Measurements from ENCODE around the gene GCNT1.
"Not testable (repeated sequence)": the region's sequence is repeated elsewhere in the genome, so short reads cannot be mapped to it uniquely, and the experiment has no call there.

Gene GCNT1

GRCh38 chr9:76490249-76490990 lies 31.4 kb downstream of the GCNT1 start:
- no peaks in the 10 kb centered on the region for H3K9me3 ChIP-seq (replicated peaks in 1 of 2; ENCODE audit: control insufficient read depth in 2 of 2, insufficient read depth in 1 of 2, low read depth in 1 of 2, low read length in 2 of 2)
- H3K23ac ChIP-seq (ENCODE audit: low read depth, low read length, poor library complexity) = no peak overlapping the region
- no peak overlapping the region for H2BK120ac ChIP-seq (ENCODE audit: low read depth, low read length)
- no peaks in the 10 kb centered on the region for H3K36me3 ChIP-seq (replicated peaks in 1 of 2; ENCODE audit: control insufficient read depth in 2 of 2, insufficient read depth in 2 of 2, low read length in 2 of 2)
- H3K4me2 ChIP-seq (ENCODE audit: insufficient read depth, low read length, poor library complexity, severe bottlenecking) = no peak overlapping the region
- no peak overlapping the region for H2AK5ac ChIP-seq (ENCODE audit: low read depth, low read length)
- H2BK5ac ChIP-seq (ENCODE audit: low read length) = no peak overlapping the region
- H4K91ac ChIP-seq (ENCODE audit: low read depth, low read length, poor library complexity) = no peak overlapping the region
- H2BK15ac ChIP-seq (ENCODE audit: low read length) = no peak overlapping the region
- no peak overlapping the region for H2BK12ac ChIP-seq (ENCODE audit: low read length)
- H3K27ac ChIP-seq (replicated peaks; ENCODE audit: low read length) = no peak overlapping the region
- H4K8ac ChIP-seq (ENCODE audit: low read depth, low read length) = no peak overlapping the region
- no peak overlapping the region for H2AFZ ChIP-seq (ENCODE audit: low read length)
- no peaks in the 10 kb centered on the region for H3K4me1 ChIP-seq (ENCODE audit: control insufficient read depth in 2 of 2, insufficient read depth in 1 of 2, low read depth in 1 of 2, low read length in 2 of 2)
- H3K4me3 ChIP-seq (ENCODE audit: low read length in 2 of 2) = no peak overlapping the region
- no peak overlapping the region for H3K4ac ChIP-seq (ENCODE audit: low read length)
- H3K9ac ChIP-seq (ENCODE audit: low read depth, low read length, poor library complexity) = no peak overlapping the region
- no peak for DNase-seq (ENCODE audit: low spot score)
- H3K18ac ChIP-seq (ENCODE audit: low read length) = no peak overlapping the region
- no peaks in the 10 kb centered on the region for H3K27me3 ChIP-seq (ENCODE audit: control insufficient read depth in 3 of 3, insufficient read depth in 3 of 3, low read depth in 1 of 3, low read length in 3 of 3)
- no peaks in the 10 kb centered on the region for H3K79me1 ChIP-seq (ENCODE audit: low read depth, low read length)
- no CpG with 5 or more reads among the region's 6 CpGs for WGBS, 2 donors (ENCODE audit: extremely low coverage in 2 of 2, insufficient read length in 2 of 2, insufficient replicate concordance in 1 of 2)
- no peak overlapping the region for H3K14ac ChIP-seq (ENCODE audit: low read length)

DNA sequence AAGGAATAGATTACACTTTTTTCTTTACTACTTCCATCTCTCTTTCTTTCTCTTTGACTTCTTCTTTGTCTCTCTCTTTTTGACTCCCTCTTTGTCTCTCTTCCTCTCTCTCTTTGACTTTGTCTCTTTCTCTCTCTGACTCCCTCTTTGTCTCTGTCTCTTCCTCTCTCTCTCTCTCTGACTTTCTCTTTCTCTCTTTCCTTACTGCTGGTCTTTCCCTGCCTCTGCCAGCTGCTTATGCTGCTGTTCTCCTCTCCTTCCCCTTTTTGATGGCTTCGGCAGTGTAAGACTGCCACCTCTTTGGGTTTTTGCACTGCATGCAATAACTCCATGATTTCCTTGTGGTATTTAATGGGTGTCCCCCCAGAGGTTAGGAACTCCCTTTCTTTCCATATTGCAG lies 32.1 kb downstream of the GCNT1 start:
- not testable (repeated sequence) for H3K9me3 ChIP-seq (replicated peaks in 1 of 2; ENCODE audit: control insufficient read depth in 2 of 2, insufficient read depth in 1 of 2, low read depth in 1 of 2, low read length in 2 of 2); H3K14ac ChIP-seq (ENCODE audit: low read length); H3K4me1 ChIP-seq (ENCODE audit: control insufficient read depth in 2 of 2, insufficient read depth in 1 of 2, low read depth in 1 of 2, low read length in 2 of 2); H3K79me1 ChIP-seq (ENCODE audit: low read depth, low read length); H3K23ac ChIP-seq (ENCODE audit: low read depth, low read length, poor library complexity); H3K4me2 ChIP-seq (ENCODE audit: insufficient read depth, low read length, poor library complexity, severe bottlenecking); H4K91ac ChIP-seq (ENCODE audit: low read depth, low read length, poor library complexity); H3K4me3 ChIP-seq (ENCODE audit: low read length in 2 of 2); H2AK5ac ChIP-seq (ENCODE audit: low read depth, low read length); H3K27ac ChIP-seq (replicated peaks; ENCODE audit: low read length); H3K9ac ChIP-seq (ENCODE audit: low read depth, low read length, poor library complexity); H3K18ac ChIP-seq (ENCODE audit: low read length); DNase-seq (ENCODE audit: low spot score); H2BK15ac ChIP-seq (ENCODE audit: low read length); H2BK12ac ChIP-seq (ENCODE audit: low read length); H3K4ac ChIP-seq (ENCODE audit: low read length); H4K8ac ChIP-seq (ENCODE audit: low read depth, low read length); H3K27me3 ChIP-seq (ENCODE audit: control insufficient read depth in 3 of 3, insufficient read depth in 3 of 3, low read depth in 1 of 3, low read length in 3 of 3); H2AFZ ChIP-seq (ENCODE audit: low read length); H2BK5ac ChIP-seq (ENCODE audit: low read length); H3K36me3 ChIP-seq (replicated peaks in 1 of 2; ENCODE audit: control insufficient read depth in 2 of 2, insufficient read depth in 2 of 2, low read length in 2 of 2); H2BK120ac ChIP-seq (ENCODE audit: low read depth, low read length)
- no CpG with 5 or more reads among the region's 1 CpG for WGBS, 2 donors (ENCODE audit: extremely low coverage in 2 of 2, insufficient read length in 2 of 2, insufficient replicate concordance in 1 of 2)

- not testable (repeated sequence) for DNase-seq (ENCODE audit: low spot score); H2BK120ac ChIP-seq (ENCODE audit: low read depth, low read length); H3K18ac ChIP-seq (ENCODE audit: low read length); H3K4me2 ChIP-seq (ENCODE audit: insufficient read depth, low read length, poor library complexity, severe bottlenecking); H3K9me3 ChIP-seq (replicated peaks in 1 of 2; ENCODE audit: control insufficient read depth in 2 of 2, insufficient read depth in 1 of 2, low read depth in 1 of 2, low read length in 2 of 2); H4K91ac ChIP-seq (ENCODE audit: low read depth, low read length, poor library complexity); H2AFZ ChIP-seq (ENCODE audit: low read length); H3K4me3 ChIP-seq (ENCODE audit: low read length in 2 of 2); H3K9ac ChIP-seq (ENCODE audit: low read depth, low read length, poor library complexity); H2BK12ac ChIP-seq (ENCODE audit: low read length); H3K79me1 ChIP-seq (ENCODE audit: low read depth, low read length); H2AK5ac ChIP-seq (ENCODE audit: low read depth, low read length); H3K23ac ChIP-seq (ENCODE audit: low read depth, low read length, poor library complexity); H2BK15ac ChIP-seq (ENCODE audit: low read length); H3K27ac ChIP-seq (replicated peaks; ENCODE audit: low read length); H3K14ac ChIP-seq (ENCODE audit: low read length); H3K36me3 ChIP-seq (replicated peaks in 1 of 2; ENCODE audit: control insufficient read depth in 2 of 2, insufficient read depth in 2 of 2, low read length in 2 of 2); H3K4ac ChIP-seq (ENCODE audit: low read length); H3K4me1 ChIP-seq (ENCODE audit: control insufficient read depth in 2 of 2, insufficient read depth in 1 of 2, low read depth in 1 of 2, low read length in 2 of 2); H3K27me3 ChIP-seq (ENCODE audit: control insufficient read depth in 3 of 3, insufficient read depth in 3 of 3, low read depth in 1 of 3, low read length in 3 of 3); H2BK5ac ChIP-seq (ENCODE audit: low read length); H4K8ac ChIP-seq (ENCODE audit: low read depth, low read length)
- WGBS, 2 donors (ENCODE audit: extremely low coverage in 2 of 2, insufficient read length in 2 of 2, insufficient replicate concordance in 1 of 2) = no CpG with 5 or more reads among the region's 1 CpG
These were observed 34.5 kb downstream of the GCNT1 start for GRCh38 chr9:76493496-76493895.

DNA sequence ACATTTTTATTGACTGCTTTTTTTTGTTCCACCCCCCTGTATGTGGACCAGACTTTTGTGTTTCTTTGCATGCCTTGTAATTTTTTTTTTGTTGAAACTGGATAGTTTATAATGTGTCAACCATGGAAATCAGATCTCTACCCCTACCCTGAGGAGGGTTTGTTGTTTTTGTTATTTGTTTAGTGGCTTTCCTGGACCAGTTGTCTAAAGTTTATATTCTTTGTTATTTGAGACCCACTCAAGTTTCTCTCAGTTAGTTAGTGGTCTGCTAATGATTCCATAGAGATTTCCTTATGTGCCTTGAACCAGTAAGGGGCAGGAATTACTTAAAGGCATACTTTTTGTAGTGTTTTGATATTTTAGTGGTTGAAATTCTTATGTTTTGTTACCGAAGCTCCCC lies 41.1 kb downstream of the GCNT1 start:
- H3K4me2 ChIP-seq (ENCODE audit: insufficient read depth, low read length, poor library complexity, severe bottlenecking) = no peak overlapping the region
- no peak overlapping the region for H2BK12ac ChIP-seq (ENCODE audit: low read length)
- no peak overlapping the region for H2AK5ac ChIP-seq (ENCODE audit: low read depth, low read length)
- H4K8ac ChIP-seq (ENCODE audit: low read depth, low read length) = no peak overlapping the region
- no peak overlapping the region for H2BK15ac ChIP-seq (ENCODE audit: low read length)
- no peaks in the 10 kb centered on the region for H3K9me3 ChIP-seq (replicated peaks in 1 of 2; ENCODE audit: control insufficient read depth in 2 of 2, insufficient read depth in 1 of 2, low read depth in 1 of 2, low read length in 2 of 2)
- no peak overlapping the region for H2AFZ ChIP-seq (ENCODE audit: low read length)
- no peak overlapping the region for H2BK5ac ChIP-seq (ENCODE audit: low read length)
- H3K14ac ChIP-seq (ENCODE audit: low read length) = no peak overlapping the region
- no CpG with 5 or more reads among the region's 1 CpG for WGBS, 2 donors (ENCODE audit: extremely low coverage in 2 of 2, insufficient read length in 2 of 2, insufficient replicate concordance in 1 of 2)
- H3K9ac ChIP-seq (ENCODE audit: low read depth, low read length, poor library complexity) = no peak overlapping the region
- H2BK120ac ChIP-seq (ENCODE audit: low read depth, low read length) = no peak overlapping the region
- no peaks in the 10 kb centered on the region for H3K36me3 ChIP-seq (replicated peaks in 1 of 2; ENCODE audit: control insufficient read depth in 2 of 2, insufficient read depth in 2 of 2, low read length in 2 of 2)
- H3K4me1 ChIP-seq (ENCODE audit: control insufficient read depth in 2 of 2, insufficient read depth in 1 of 2, low read depth in 1 of 2, low read length in 2 of 2) = no peaks in the 10 kb centered on the region
- H3K79me1 ChIP-seq (ENCODE audit: low read depth, low read length) = no peaks in the 10 kb centered on the region
- no peak overlapping the region for H3K18ac ChIP-seq (ENCODE audit: low read length)
- no peak overlapping the region for H4K91ac ChIP-seq (ENCODE audit: low read depth, low read length, poor library complexity)
- no peaks in the 10 kb centered on the region for H3K27me3 ChIP-seq (ENCODE audit: control insufficient read depth in 3 of 3, insufficient read depth in 3 of 3, low read depth in 1 of 3, low read length in 3 of 3)
- H3K27ac ChIP-seq (replicated peaks; ENCODE audit: low read length) = no peak overlapping the region
- no peak for DNase-seq (ENCODE audit: low spot score)
- H3K4ac ChIP-seq (ENCODE audit: low read length) = no peak overlapping the region
- no peak overlapping the region for H3K23ac ChIP-seq (ENCODE audit: low read depth, low read length, poor library complexity)
- H3K4me3 ChIP-seq (ENCODE audit: low read length in 2 of 2) = no peak overlapping the region

Measured in neuronal stem cell (in vitro differentiated cells).